ENCODE measurements around the gene TSHZ1. TPM values are rescaled to one million over a fixed set of nuclear protein-coding genes. Genes with fewer than 3 reads are reported as not detected.

The TSHZ1 gene
- total RNA-seq, 1 experiment from 2014 or later = 5.6 TPM

- H4K20me1 ChIP-seq (ENCODE audit: low read length) = no peaks in the 10 kb centered on the region
- BruUV-seq (replicated peaks) = no TSS peak
- no peaks in the 10 kb centered on the region for H3K4me1 ChIP-seq (ENCODE audit: insufficient read depth, low read length)
- no peaks in the 10 kb centered on the region for H3K9me3 ChIP-seq (ENCODE audit: low read length)
- TF ChIP-seq EZH2 (IDR thresholded peaks at IDR 0.05; ENCODE audit: low read length, unreplicated experiment) = no peak
- TF ChIP-seq, protein P1, sequence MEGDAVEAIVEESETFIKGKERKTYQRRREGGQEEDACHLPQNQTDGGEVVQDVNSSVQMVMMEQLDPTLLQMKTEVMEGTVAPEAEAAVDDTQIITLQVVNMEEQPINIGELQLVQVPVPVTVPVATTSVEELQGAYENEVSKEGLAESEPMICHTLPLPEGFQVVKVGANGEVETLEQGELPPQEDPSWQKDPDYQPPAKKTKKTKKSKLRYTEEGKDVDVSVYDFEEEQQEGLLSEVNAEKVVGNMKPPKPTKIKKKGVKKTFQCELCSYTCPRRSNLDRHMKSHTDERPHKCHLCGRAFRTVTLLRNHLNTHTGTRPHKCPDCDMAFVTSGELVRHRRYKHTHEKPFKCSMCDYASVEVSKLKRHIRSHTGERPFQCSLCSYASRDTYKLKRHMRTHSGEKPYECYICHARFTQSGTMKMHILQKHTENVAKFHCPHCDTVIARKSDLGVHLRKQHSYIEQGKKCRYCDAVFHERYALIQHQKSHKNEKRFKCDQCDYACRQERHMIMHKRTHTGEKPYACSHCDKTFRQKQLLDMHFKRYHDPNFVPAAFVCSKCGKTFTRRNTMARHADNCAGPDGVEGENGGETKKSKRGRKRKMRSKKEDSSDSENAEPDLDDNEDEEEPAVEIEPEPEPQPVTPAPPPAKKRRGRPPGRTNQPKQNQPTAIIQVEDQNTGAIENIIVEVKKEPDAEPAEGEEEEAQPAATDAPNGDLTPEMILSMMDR (conservative IDR thresholded peaks at IDR 0.05; ENCODE audit: low read depth, low read length) = no peak
- TF ChIP-seq EZH2phosphoT487 (IDR thresholded peaks at IDR 0.05; ENCODE audit: borderline replicate concordance, low read length) = no peak
- no peaks in the 10 kb centered on the region for H3K9me2 ChIP-seq (replicated peaks; ENCODE audit: low read length)
- H3K4me2 ChIP-seq (ENCODE audit: low read length) = no peak overlapping the region
- intact Hi-C loops (cut with micrococcal nuclease) = loop anchor here (10.0 kb wide), 1 partner anchor 160 kb away; no protein-coding TSS in a partner anchor
- no peaks in the 10 kb centered on the region for H3F3A ChIP-seq (ENCODE audit: low read length, unreplicated experiment)
- H3K27ac ChIP-seq (ENCODE audit: low read length) = no peak overlapping the region
- POLR2A ChIA-PET (ENCODE audit: unreplicated experiment) = no interaction called here
- DNase-seq (no peak), ATAC-seq (no peak)
- H3K9ac ChIP-seq (ENCODE audit: low read length) = no peak overlapping the region
- no peaks in the 10 kb centered on the region for H3K36me3 ChIP-seq (ENCODE audit: low read depth, low read length)
- CTCF ChIA-PET = no interaction called here
- peaks cover 5% of the 10 kb centered on the region; the same call in 1 of the 2 replicates for H3K27me3 ChIP-seq (ENCODE audit: low read length)
- no peaks in the 10 kb centered on the region for H3K79me2 ChIP-seq (ENCODE audit: low read length)
- no peak overlapping the region for H3K4me3 ChIP-seq (ENCODE audit: low read length)
- no peak overlapping the region for H2AFZ ChIP-seq (ENCODE audit: low read length)
Observed at GRCh38 chr18:75314606-75315005, 104.0 kb downstream of the TSHZ1 start.

DNA sequence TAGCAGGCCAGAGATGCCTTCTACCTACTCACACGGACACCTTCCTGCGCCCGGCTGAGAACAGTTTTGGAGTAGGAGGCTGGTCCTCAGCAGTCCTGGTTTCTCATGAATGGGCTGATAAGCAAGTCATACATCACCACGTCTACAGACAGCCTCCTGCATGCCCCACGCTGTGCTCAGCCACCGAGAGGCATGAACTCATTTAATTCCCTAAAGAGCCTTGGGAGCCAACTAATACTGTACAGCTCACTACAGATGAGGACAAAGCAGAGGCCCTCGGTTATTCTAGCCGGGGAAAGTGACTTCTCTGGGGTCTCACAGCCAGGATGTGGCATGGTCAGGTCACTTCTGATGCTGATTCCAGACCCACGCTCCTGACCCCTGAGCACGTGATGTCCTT is 105.6 kb downstream of the TSHZ1 start:
- H3K9me3 ChIP-seq (ENCODE audit: low read length) = no peaks in the 10 kb centered on the region
- no peaks in the 10 kb centered on the region for H3K9me2 ChIP-seq (replicated peaks; ENCODE audit: low read length)
- H3K9ac ChIP-seq (ENCODE audit: low read length) = no peak overlapping the region
- H3K27me3 ChIP-seq (ENCODE audit: low read length) = no peaks in the 10 kb centered on the region
- TF ChIP-seq EZH2 (IDR thresholded peaks at IDR 0.05; ENCODE audit: low read length, unreplicated experiment) = no peak
- TF ChIP-seq, protein P1 (conservative IDR thresholded peaks at IDR 0.05; ENCODE audit: low read depth, low read length) = no peak
- TF ChIP-seq EZH2phosphoT487 (IDR thresholded peaks at IDR 0.05; ENCODE audit: borderline replicate concordance, low read length) = no peak
- no peak overlapping the region for H3K4me2 ChIP-seq (ENCODE audit: low read length)
- DNase-seq (no peak), ATAC-seq (no peak)
- no peak overlapping the region for H3K4me3 ChIP-seq (ENCODE audit: low read length)
- no peaks in the 10 kb centered on the region for H3K79me2 ChIP-seq (ENCODE audit: low read length)
- BruUV-seq (replicated peaks) = no TSS peak
- intact Hi-C loops (cut with micrococcal nuclease) = loop anchor here (10.0 kb wide), 1 partner anchor 159 kb away; no protein-coding TSS in a partner anchor
- H3K36me3 ChIP-seq (ENCODE audit: low read depth, low read length) = no peaks in the 10 kb centered on the region
- ChIA-PET CTCF (no interaction called here), POLR2A (ENCODE audit: unreplicated experiment) (no interaction called here)
- no peaks in the 10 kb centered on the region for H3F3A ChIP-seq (ENCODE audit: low read length, unreplicated experiment)
- no peak overlapping the region for H3K27ac ChIP-seq (ENCODE audit: low read length)
- H4K20me1 ChIP-seq (ENCODE audit: low read length) = no peaks in the 10 kb centered on the region
- H2AFZ ChIP-seq (ENCODE audit: low read length) = no peak overlapping the region
- H3K4me1 ChIP-seq (ENCODE audit: insufficient read depth, low read length) = no peaks in the 10 kb centered on the region

GRCh38 chr18:75316826-75317225 is 106.2 kb downstream of the TSHZ1 start:
- Histone ChIP-seq H3K9ac (ENCODE audit: low read length) (no peak overlapping the region), H3K36me3 (ENCODE audit: low read depth, low read length) (no peaks in the 10 kb centered on the region), H3K79me2 (ENCODE audit: low read length) (no peaks in the 10 kb centered on the region), H3K4me1 (ENCODE audit: insufficient read depth, low read length) (no peaks in the 10 kb centered on the region), H3K4me3 (ENCODE audit: low read length) (no peak overlapping the region), H4K20me1 (ENCODE audit: low read length) (no peaks in the 10 kb centered on the region), H3K27ac (ENCODE audit: low read length) (no peak overlapping the region), H3K4me2 (ENCODE audit: low read length) (no peak overlapping the region), H3F3A (ENCODE audit: low read length, unreplicated experiment) (no peaks in the 10 kb centered on the region), H2AFZ (ENCODE audit: low read length) (no peak overlapping the region), H3K27me3 (ENCODE audit: low read length) (no peaks in the 10 kb centered on the region), H3K9me2 (replicated peaks; ENCODE audit: low read length) (no peaks in the 10 kb centered on the region), H3K9me3 (ENCODE audit: low read length) (no peaks in the 10 kb centered on the region)
- ChIA-PET POLR2A (ENCODE audit: unreplicated experiment) (no interaction called here), CTCF (no interaction called here)
- ATAC-seq (no peak), DNase-seq (no peak)
- TF ChIP-seq EZH2 (IDR thresholded peaks at IDR 0.05; ENCODE audit: low read length, unreplicated experiment) (no peak), EZH2phosphoT487 (IDR thresholded peaks at IDR 0.05; ENCODE audit: borderline replicate concordance, low read length) (no peak)
- TF ChIP-seq, protein P1 (conservative IDR thresholded peaks at IDR 0.05; ENCODE audit: low read depth, low read length) = no peak
- intact Hi-C loops (cut with micrococcal nuclease) = loop anchor here (10.0 kb wide), 1 partner anchor 158 kb away; no protein-coding TSS in a partner anchor
- BruUV-seq (replicated peaks) = no TSS peak

Data from PC-3 (cell line).